ENCODE results near the gene FBXW2. TPM values are rescaled to one million over a fixed set of nuclear protein-coding genes. Genes with fewer than 3 reads are reported as not detected.

Gene FBXW2
- total and polyA plus RNA-seq, 2 donors (not counting 3 experiments of a cell fraction or from before 2014, with no cell fraction given) = 32.5 to 70.2 TPM

GRCh38 chr9:120768247-120768646 lies 25.0 kb downstream of the FBXW2 start:
- no peak overlapping the region for H3K4me3 ChIP-seq (replicated peaks in 1 of 3; ENCODE audit: insufficient read depth in 1 of 3, low read depth in 1 of 3, low read length in 3 of 3)
- BruUV-seq (replicated peaks) = no TSS peak
- H3K9ac ChIP-seq (replicated peaks; ENCODE audit: extremely low read depth, insufficient read depth, low read length) = no peak overlapping the region
- DNase-seq (ENCODE audit: low read depth, low spot score) = no peak
- no peak overlapping the region for H2AFZ ChIP-seq (ENCODE audit: low read depth, low read length)
- CTCF ChIA-PET = interaction anchor here (1.1 to 1.2 kb wide), 2 partner anchors 12 to 148 kb away, joined by 4 to 7 read pairs; no protein-coding TSS in a partner anchor
- intact Hi-C loops (cut with micrococcal nuclease) = no loop called here
- no peaks in the 10 kb centered on the region for H3K9me1 ChIP-seq (replicated peaks; ENCODE audit: control insufficient read depth, extremely low read depth, insufficient read depth, low read length)
- no peak for FAIRE-seq
- no peak overlapping the region for H3K27ac ChIP-seq (ENCODE audit: insufficient read depth, low read depth, low read length)
- peaks cover 2% of the 10 kb centered on the region for H3K79me2 ChIP-seq (ENCODE audit: control insufficient read depth, insufficient read depth, low read length)
- H3K4me1 ChIP-seq (ENCODE audit: control insufficient read depth, extremely low read depth, insufficient read depth, low read length) = no peaks in the 10 kb centered on the region
- H3K27me3 ChIP-seq (ENCODE audit: control insufficient read depth in 2 of 2, insufficient read depth in 2 of 2, low read length in 2 of 2) = no peaks in the 10 kb centered on the region
- POLR2A ChIA-PET = no interaction called here
- TF ChIP-seq FOS (IDR thresholded peaks at IDR 0.05; ENCODE audit: borderline replicate concordance, insufficient read depth, low read length) = no peak
- TF ChIP-seq MAX (IDR thresholded peaks at IDR 0.05; ENCODE audit: insufficient read depth, insufficient read length) = no peak
- no peak for TF ChIP-seq POLR2AphosphoS5 (IDR thresholded peaks at IDR 0.05; ENCODE audit: insufficient read depth, low read depth, low read length)
- dilution Hi-C loops (cut with MboI; ENCODE audit: extremely low pct_ligation_motif_present, low sequenced_read_pairs) = no loop called here
- no peaks in the 10 kb centered on the region for H3K9me3 ChIP-seq (replicated peaks; ENCODE audit: control insufficient read depth, insufficient read depth, low read length)
- no peak overlapping the region for H3K4me2 ChIP-seq (ENCODE audit: insufficient read depth, low read length)
- H4K20me1 ChIP-seq (replicated peaks; ENCODE audit: control insufficient read depth, extremely low read depth, insufficient read depth, low read length) = peaks cover 3% of the 10 kb centered on the region
- peaks cover 12 to 21% of the 10 kb centered on the region in 2 experiments for H3K36me3 ChIP-seq (ENCODE audit: control insufficient read depth in 2 of 2, extremely low read depth in 1 of 2, insufficient read depth in 2 of 2, low read length in 2 of 2)

- POLR2A ChIA-PET = no interaction called here
- no peak overlapping the region for H3K9ac ChIP-seq (replicated peaks; ENCODE audit: extremely low read depth, insufficient read depth, low read length)
- no peak overlapping the region for H3K4me3 ChIP-seq (replicated peaks in 1 of 3; ENCODE audit: insufficient read depth in 1 of 3, low read depth in 1 of 3, low read length in 3 of 3)
- DNase-seq (ENCODE audit: low read depth, low spot score) (no peak), FAIRE-seq (no peak)
- H3K36me3 ChIP-seq (ENCODE audit: control insufficient read depth in 2 of 2, extremely low read depth in 1 of 2, insufficient read depth in 2 of 2, low read length in 2 of 2) = peaks cover 14 to 21% of the 10 kb centered on the region in 2 experiments
- H2AFZ ChIP-seq (ENCODE audit: low read depth, low read length) = no peak overlapping the region
- TF ChIP-seq JUN (IDR thresholded peaks at IDR 0.05; ENCODE audit: borderline replicate concordance, insufficient read depth, insufficient read length, low read depth) = peak; percentile 20
- TF ChIP-seq CTCF (IDR thresholded peaks at IDR 0.05; ENCODE audit: extremely low read depth in 1 of 2, insufficient read depth in 1 of 2, low read depth in 1 of 2, low read length in 2 of 2) = no peak
- H3K4me1 ChIP-seq (ENCODE audit: control insufficient read depth, extremely low read depth, insufficient read depth, low read length) = no peaks in the 10 kb centered on the region
- CTCF ChIA-PET = interaction anchor here (1.1 to 1.3 kb wide), 4 partner anchors 11 to 148 kb away, joined by 3 to 7 read pairs (median 4); no protein-coding TSS in a partner anchor
- H3K27ac ChIP-seq (ENCODE audit: insufficient read depth, low read depth, low read length) = no peak overlapping the region
- no peaks in the 10 kb centered on the region for H3K27me3 ChIP-seq (ENCODE audit: control insufficient read depth in 2 of 2, insufficient read depth in 2 of 2, low read length in 2 of 2)
- no peak overlapping the region for H3K4me2 ChIP-seq (ENCODE audit: insufficient read depth, low read length)
- peaks cover 3% of the 10 kb centered on the region for H4K20me1 ChIP-seq (replicated peaks; ENCODE audit: control insufficient read depth, extremely low read depth, insufficient read depth, low read length)
- intact Hi-C loops (cut with micrococcal nuclease) (no loop called here), dilution Hi-C loops (cut with MboI; ENCODE audit: extremely low pct_ligation_motif_present, low sequenced_read_pairs) (no loop called here)
- H3K9me3 ChIP-seq (replicated peaks; ENCODE audit: control insufficient read depth, insufficient read depth, low read length) = no peaks in the 10 kb centered on the region
- H3K9me1 ChIP-seq (replicated peaks; ENCODE audit: control insufficient read depth, extremely low read depth, insufficient read depth, low read length) = no peaks in the 10 kb centered on the region
- no TSS peak for BruUV-seq (replicated peaks)
- H3K79me2 ChIP-seq (ENCODE audit: control insufficient read depth, insufficient read depth, low read length) = peaks cover 2% of the 10 kb centered on the region
These were observed 25.8 kb downstream of the FBXW2 start for GRCh38 chr9:120767451-120767850.
